Ishikawa (cell line): ENCODE results near the gene RACGAP1.
A peak's percentile ranks its signal among the peaks of the same experiment; 100 is the strongest.

Experiments used
- CEBPB ChIP-seq: IDR thresholded peaks from 2 replicates; pipeline ENCODE4 v1.6.1; 2012
- CREB1 ChIP-seq: IDR thresholded peaks from 2 replicates; pipeline ENCODE4 v1.6.1; 2012; ENCODE audit warnings: low read depth
- EGR1 ChIP-seq: IDR thresholded peaks from 2 replicates; pipeline ENCODE4 v1.6.1; 2012
- EP300 ChIP-seq: IDR thresholded peaks from 2 replicates; pipeline ENCODE4 v1.6.1; 2012; ENCODE audit warnings: borderline replicate concordance
- FOXM1 ChIP-seq: IDR thresholded peaks from 2 replicates; pipeline ENCODE4 v1.6.1; 2012; ENCODE audit warnings: low read depth, borderline replicate concordance
- MAX ChIP-seq: IDR thresholded peaks from 2 replicates; pipeline ENCODE4 v1.6.1; 2012
- NFIC ChIP-seq: IDR thresholded peaks from 2 replicates; pipeline ENCODE4 v1.6.1; 2012
- RAD21 ChIP-seq: IDR thresholded peaks from 2 replicates; pipeline ENCODE4 v1.6.1; 2012; ENCODE audit warnings: low read depth
- REST ChIP-seq: IDR thresholded peaks from 2 replicates; pipeline ENCODE4 v1.6.1; 2012; ENCODE audit warnings: low read depth, mild to moderate bottlenecking
- TAF1 ChIP-seq: IDR thresholded peaks from 2 replicates; pipeline ENCODE4 v1.6.1; 2012; ENCODE audit warnings: low read depth, mild to moderate bottlenecking
- TCF12 ChIP-seq: IDR thresholded peaks from 2 replicates; pipeline ENCODE4 v1.6.1; 2012; ENCODE audit warnings: low read depth
- TEAD4 ChIP-seq: IDR thresholded peaks from 2 replicates; pipeline ENCODE4 v1.6.1; 2012
- USF1 ChIP-seq: IDR thresholded peaks from 2 replicates; pipeline ENCODE4 v1.6.1; 2012
- YY1 ChIP-seq: IDR thresholded peaks from 2 replicates; pipeline ENCODE4 v1.6.1; 2012; ENCODE audit warnings: low read depth
- ZBTB7A ChIP-seq: IDR thresholded peaks from 2 replicates; pipeline ENCODE4 v1.6.1; 2012; ENCODE audit warnings: low read depth

The RACGAP1 gene

GRCh38 chr12:50041962-50042361 is 16.7 kb upstream of the RACGAP1 start:
- TF ChIP-seq CREB1 (no peak), TEAD4 (no peak), USF1 (no peak), EGR1 (no peak), TAF1 (no peak), RAD21 (no peak)

GRCh38 chr12:50041062-50041860 is 16.0 kb upstream of the RACGAP1 start:
- no peak for TF ChIP-seq TEAD4
- TF ChIP-seq NFIC: no peak
- no peak for TF ChIP-seq EGR1

- TF ChIP-seq FOXM1 (no peak), NFIC (no peak), MAX (no peak), TEAD4 (no peak), EGR1 (no peak), TAF1 (no peak), CEBPB (no peak), TCF12 (no peak), RAD21 (no peak), REST (no peak), USF1 (no peak), EP300 (no peak), YY1 (no peak), CREB1 (no peak), ZBTB7A (no peak)
These were observed 15.4 kb upstream of the RACGAP1 start for GRCh38 chr12:50040657-50041056.

GRCh38 chr12:50039151-50039835 is 14.0 kb upstream of the RACGAP1 start:
- no peak for TF ChIP-seq ZBTB7A
- 0 out of 2 replicates have a peak, but pooled peaks have one; percentile 33 for TF ChIP-seq MAX
- TF ChIP-seq RAD21: peak; percentile 83

GRCh38 chr12:50038336-50038735 is 13.0 kb upstream of the RACGAP1 start:
- TF ChIP-seq TCF12: no peak
- no peak for TF ChIP-seq YY1
- no peak for TF ChIP-seq CREB1
- no peak for TF ChIP-seq EP300
- no peak for TF ChIP-seq TAF1
- TF ChIP-seq USF1: no peak
- TF ChIP-seq NFIC: no peak
- TF ChIP-seq REST: no peak
- TF ChIP-seq FOXM1: no peak
- no peak for TF ChIP-seq EGR1
- no peak for TF ChIP-seq MAX
- no peak for TF ChIP-seq ZBTB7A
- TF ChIP-seq CEBPB: no peak
- TF ChIP-seq RAD21: no peak
- TF ChIP-seq TEAD4: no peak
